ENCODE results near the gene RTF1.

The RTF1 gene

DNA sequence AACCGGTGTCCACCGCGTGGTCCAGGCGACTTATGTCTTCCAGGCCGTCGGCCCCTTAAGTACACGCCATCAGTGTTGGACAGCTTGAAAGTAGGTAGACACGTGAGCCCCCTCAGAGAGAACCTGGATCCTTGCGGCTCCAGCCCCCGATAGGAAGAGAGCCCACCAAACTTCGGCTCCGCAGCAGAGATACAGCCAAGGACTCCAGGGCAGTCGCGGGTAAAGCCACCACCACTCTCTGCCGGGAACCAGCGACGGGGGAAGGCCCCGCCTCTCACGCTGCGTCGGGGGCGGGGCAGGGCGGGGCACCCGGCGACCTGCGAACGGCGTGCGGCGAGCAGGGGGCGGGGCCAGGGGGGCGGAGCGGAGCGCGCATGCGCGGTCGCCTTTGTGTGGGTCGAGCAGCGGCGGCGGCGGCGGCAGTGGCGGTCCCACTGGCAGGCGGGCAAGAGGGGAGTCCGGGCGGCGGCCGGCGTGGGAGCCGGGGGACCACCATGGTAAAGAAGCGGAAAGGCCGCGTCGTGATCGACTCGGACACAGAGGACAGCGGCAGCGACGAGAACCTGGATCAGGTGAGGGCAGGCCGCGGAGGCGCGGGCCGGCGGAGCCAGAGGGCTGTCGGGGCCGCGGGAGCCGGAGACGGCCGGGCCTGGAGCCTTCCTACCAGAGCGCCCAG is at the start of gene RTF1:
TSS of gene RTF1 (plus strand) at position 354 of the 676 bp plus-strand sequence. CDS start at position 375, 21 bp downstream.
- TF ChIP-seq GATA2 (IDR thresholded peaks at IDR 0.05; ENCODE audit: low read depth, low read length) (no peak), GATA3 (IDR thresholded peaks at IDR 0.05; ENCODE audit: low read depth, low read length) (no peak)

DNA sequence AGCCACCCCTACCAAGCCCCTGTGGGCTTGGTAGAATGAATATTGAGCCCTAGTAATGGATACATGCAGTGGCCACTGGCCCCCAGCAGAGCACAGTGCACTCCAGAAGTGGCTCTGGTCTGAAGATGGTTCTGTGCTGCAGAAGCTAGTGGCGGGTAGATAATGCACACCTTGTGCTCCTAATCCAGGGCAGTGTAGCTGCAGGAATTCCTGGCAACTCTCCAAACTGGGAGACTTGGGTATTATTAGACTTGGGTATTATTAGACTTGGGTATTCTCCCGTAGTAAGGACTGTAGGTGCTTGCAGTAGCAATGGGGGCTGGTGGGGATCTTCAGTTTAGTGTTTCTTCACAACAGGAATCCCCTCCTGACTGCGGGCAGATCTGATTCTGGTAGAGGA is 49.5 kb upstream of the RTF1 start:
- TF ChIP-seq GATA3 (IDR thresholded peaks at IDR 0.05; ENCODE audit: low read depth, low read length) (no peak), GATA2 (IDR thresholded peaks at IDR 0.05; ENCODE audit: low read depth, low read length) (no peak)

DNA sequence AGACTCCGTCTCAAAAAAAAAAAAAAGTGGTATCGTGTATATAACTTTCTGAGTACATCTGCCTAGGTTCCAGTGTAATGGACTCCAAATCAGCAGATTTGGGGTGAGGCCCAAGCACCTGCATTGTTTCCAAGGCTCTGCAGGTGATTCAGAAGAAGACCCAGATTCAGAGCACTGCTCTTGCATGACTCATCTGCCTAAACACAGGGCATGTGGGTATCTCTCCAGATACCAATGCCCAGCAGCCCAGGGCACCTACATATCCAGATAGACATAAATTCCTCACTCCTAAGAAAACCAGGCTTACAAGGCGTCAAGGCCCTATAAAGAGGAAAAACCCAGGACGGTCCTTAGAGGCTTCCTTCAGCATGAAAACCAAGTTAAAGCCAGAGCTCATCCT is 38.9 kb upstream of the RTF1 start:
- TF ChIP-seq GATA2 (IDR thresholded peaks at IDR 0.05; ENCODE audit: low read depth, low read length) = no peak
- no peak for TF ChIP-seq GATA3 (IDR thresholded peaks at IDR 0.05; ENCODE audit: low read depth, low read length)

DNA sequence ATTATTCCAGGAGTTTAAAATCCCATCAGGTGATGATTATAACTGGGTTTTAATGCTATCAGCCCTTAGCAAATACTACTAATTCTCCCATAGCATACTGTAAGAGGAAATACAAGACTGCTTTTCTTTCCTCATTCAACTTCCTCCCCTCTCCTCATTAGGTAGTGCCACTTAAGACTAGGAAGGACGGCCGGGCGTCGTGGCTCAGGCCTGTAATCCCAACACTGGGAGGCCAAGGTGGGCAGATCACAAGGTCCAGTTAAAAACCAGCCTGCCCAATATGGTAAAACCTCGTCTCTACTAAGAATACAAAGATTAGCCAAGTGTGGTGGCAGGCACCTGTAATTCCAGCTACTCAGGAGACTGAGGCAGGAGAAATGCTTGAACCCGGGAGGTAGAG is 29.2 kb upstream of the RTF1 start:
- TF ChIP-seq GATA3 (IDR thresholded peaks at IDR 0.05; ENCODE audit: low read depth, low read length) (no peak), GATA2 (IDR thresholded peaks at IDR 0.05; ENCODE audit: low read depth, low read length) (no peak)

GRCh38 chr15:41392659-41393058 is 24.2 kb upstream of the RTF1 start:
- TF ChIP-seq GATA3 (IDR thresholded peaks at IDR 0.05; ENCODE audit: low read depth, low read length) (no peak), GATA2 (IDR thresholded peaks at IDR 0.05; ENCODE audit: low read depth, low read length) (no peak)

- no peak for TF ChIP-seq GATA2 (IDR thresholded peaks at IDR 0.05; ENCODE audit: low read depth, low read length)
- no peak for TF ChIP-seq GATA3 (IDR thresholded peaks at IDR 0.05; ENCODE audit: low read depth, low read length)
Measured at GRCh38 chr15:41394924-41395323, 22.0 kb upstream of the RTF1 start.

DNA sequence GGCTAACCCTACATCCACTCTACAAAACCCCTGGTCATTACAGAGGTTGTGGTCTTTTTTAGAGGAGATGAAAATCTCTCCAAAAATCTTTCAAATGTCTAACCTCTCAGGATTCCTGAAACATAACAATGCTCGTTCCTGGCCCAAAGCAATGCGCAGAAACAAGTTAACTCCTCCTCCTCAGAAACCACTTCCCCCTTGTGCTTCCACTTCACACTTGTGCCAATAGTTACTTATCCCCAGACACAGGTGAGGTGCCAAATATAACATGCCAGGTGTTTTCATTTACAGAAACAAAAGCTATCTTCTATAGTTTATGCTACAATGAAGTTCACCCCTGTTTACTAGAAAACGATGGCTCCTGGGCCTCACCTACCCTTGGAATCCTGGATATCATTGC is 20.8 kb upstream of the RTF1 start:
- TF ChIP-seq GATA3 (IDR thresholded peaks at IDR 0.05; ENCODE audit: low read depth, low read length) (no peak), GATA2 (IDR thresholded peaks at IDR 0.05; ENCODE audit: low read depth, low read length) (no peak)

GRCh38 chr15:41401904-41402267 is 15.0 kb upstream of the RTF1 start:
- no peak for TF ChIP-seq GATA2 (IDR thresholded peaks at IDR 0.05; ENCODE audit: low read depth, low read length)
- TF ChIP-seq GATA3 (IDR thresholded peaks at IDR 0.05; ENCODE audit: low read depth, low read length) = no peak

DNA sequence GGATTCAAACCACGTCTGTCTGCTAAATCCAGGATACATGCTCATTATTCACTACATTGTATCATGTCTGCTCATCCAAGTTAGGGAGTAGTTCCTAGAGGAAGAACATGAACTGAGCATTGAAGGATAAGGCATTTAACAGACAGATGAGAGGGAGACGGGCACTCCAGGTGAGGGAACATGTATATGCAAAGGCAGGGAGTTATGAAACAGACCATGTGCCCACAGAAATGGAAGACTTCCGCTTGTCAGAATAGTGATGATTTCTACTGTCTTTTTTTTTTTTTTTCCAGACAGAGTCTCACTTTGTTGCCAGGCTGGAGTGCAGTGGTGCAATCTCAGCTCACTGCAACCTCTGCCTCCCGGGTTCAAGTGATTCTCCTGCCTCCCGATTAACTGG is 9.6 kb upstream of the RTF1 start:
- TF ChIP-seq GATA3 (IDR thresholded peaks at IDR 0.05; ENCODE audit: low read depth, low read length) = no peak
- TF ChIP-seq GATA2 (IDR thresholded peaks at IDR 0.05; ENCODE audit: low read depth, low read length) = no peak

- TF ChIP-seq GATA3 (IDR thresholded peaks at IDR 0.05; ENCODE audit: low read depth, low read length) (no peak), GATA2 (IDR thresholded peaks at IDR 0.05; ENCODE audit: low read depth, low read length) (no peak)
Measured at GRCh38 chr15:41408234-41408641, 8.7 kb upstream of the RTF1 start.

GRCh38 chr15:41411031-41411430 is 5.9 kb upstream of the RTF1 start:
- TF ChIP-seq GATA3 (IDR thresholded peaks at IDR 0.05; ENCODE audit: low read depth, low read length) (no peak), GATA2 (IDR thresholded peaks at IDR 0.05; ENCODE audit: low read depth, low read length) (no peak)

DNA sequence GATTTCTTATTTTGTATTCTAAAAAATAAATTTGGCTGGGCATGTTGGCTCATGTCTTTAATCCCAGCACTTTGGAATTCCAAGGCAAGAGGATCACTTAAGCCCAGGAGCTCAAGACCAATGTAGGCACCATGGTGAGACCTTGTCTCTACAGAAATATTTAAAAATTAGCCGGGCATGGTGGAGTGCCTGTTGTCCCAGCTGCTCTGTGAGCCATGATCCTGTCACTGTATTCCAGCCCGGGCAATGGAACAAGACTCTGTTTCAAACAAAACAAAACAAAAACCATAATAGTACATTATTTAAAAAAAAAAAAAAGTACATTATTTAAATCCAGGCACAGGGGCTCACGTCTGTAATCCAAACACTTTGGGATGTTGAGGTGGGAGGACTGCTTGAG is 5.5 kb upstream of the RTF1 start:
- TF ChIP-seq GATA3 (IDR thresholded peaks at IDR 0.05; ENCODE audit: low read depth, low read length) (no peak), GATA2 (IDR thresholded peaks at IDR 0.05; ENCODE audit: low read depth, low read length) (no peak)

DNA sequence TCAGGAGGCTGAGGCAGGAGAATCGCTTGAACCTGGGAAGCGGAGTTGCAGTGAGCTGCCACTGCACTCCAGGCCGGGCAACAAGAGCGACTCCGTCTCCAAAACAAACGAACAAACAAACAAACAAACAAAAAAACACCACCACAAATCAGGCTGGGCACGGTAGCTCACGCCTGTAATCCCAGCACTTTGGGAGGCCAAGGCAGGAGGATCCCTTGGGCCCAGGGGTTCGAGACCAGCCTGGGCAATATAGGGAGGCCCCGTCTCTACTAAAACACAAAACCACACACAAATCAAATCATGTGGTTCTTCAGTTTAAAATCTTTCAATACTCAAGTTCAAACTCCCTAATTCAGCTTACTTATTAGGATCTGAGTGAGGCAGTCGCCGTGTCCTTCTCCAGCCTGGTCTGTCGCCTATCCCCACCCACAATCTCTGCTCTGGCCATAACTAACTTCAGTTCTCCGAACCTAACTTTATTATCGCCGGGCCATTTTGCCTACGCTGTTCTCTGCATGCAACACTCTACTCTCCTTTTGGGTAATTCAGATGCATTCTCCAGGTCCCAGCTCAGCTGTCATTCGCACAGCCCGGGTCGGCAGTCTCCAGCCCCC is 660 bp upstream of the RTF1 start:
- TF ChIP-seq GATA3 (IDR thresholded peaks at IDR 0.05; ENCODE audit: low read depth, low read length) (no peak), GATA2 (IDR thresholded peaks at IDR 0.05; ENCODE audit: low read depth, low read length) (no peak)

GRCh38 chr15:41417418-41418195 is 712 bp downstream of the RTF1 start:
- TF ChIP-seq GATA2 (IDR thresholded peaks at IDR 0.05; ENCODE audit: low read depth, low read length) (no peak), GATA3 (IDR thresholded peaks at IDR 0.05; ENCODE audit: low read depth, low read length) (no peak)

All from SH-SY5Y (cell line).